NCI-H345 treated with DMSO at 0.1 percent for 48 hours (cell line): ENCODE measurements around the gene GNAO1.

ENCODE experiments used
- DNase-seq: peaks from one replicate; lab custom pipeline; 2025; ENCODE audit not compliant: unreplicated experiment; lab: John Stamatoyannopoulos, UW

GNAO1 gene

GRCh38 chr16:56331399-56331798, 140.1 kb downstream of the GNAO1 start:
- DNase-seq, result no peak

- no peak for DNase-seq
Measured at GRCh38 chr16:56331915-56332314, 140.6 kb downstream of the GNAO1 start.

GRCh38 chr16:56332464-56333079, 141.3 kb downstream of the GNAO1 start:
- DNase-seq, result no peak

GRCh38 chr16:56334761-56335160, 143.5 kb downstream of the GNAO1 start:
- no peak for DNase-seq

- DNase-seq, result no peak
Measured at GRCh38 chr16:56336071-56336688, 144.9 kb downstream of the GNAO1 start.

GRCh38 chr16:56336711-56337110, 145.4 kb downstream of the GNAO1 start:
- DNase-seq, result no peak

GRCh38 chr16:56337131-56337857, 146.0 kb downstream of the GNAO1 start:
- DNase-seq, result no peak

- no peak for DNase-seq
Measured at GRCh38 chr16:56337858-56338325, 146.6 kb downstream of the GNAO1 start.

- DNase-seq, result no peak
Measured at GRCh38 chr16:56338566-56339318, 147.5 kb downstream of the GNAO1 start.

GRCh38 chr16:56339431-56340195, 148.3 kb downstream of the GNAO1 start:
- no peak for DNase-seq

GRCh38 chr16:56340416-56340815, 149.1 kb downstream of the GNAO1 start:
- DNase-seq, result no peak

GRCh38 chr16:56340864-56341365, 149.6 kb downstream of the GNAO1 start:
- DNase-seq, result no peak

- no peak for DNase-seq
Measured at GRCh38 chr16:56341656-56342399, 150.5 kb downstream of the GNAO1 start.

GRCh38 chr16:56343661-56344517, 152.6 kb downstream of the GNAO1 start:
- DNase-seq, result no peak

GRCh38 chr16:56344518-56345405, 153.5 kb downstream of the GNAO1 start:
- DNase-seq, result no peak

- DNase-seq, result no peak
Measured at GRCh38 chr16:56345406-56346050, 154.2 kb downstream of the GNAO1 start.

GRCh38 chr16:56346131-56346890, 155.0 kb downstream of the GNAO1 start:
- no peak for DNase-seq
